Measurements from ENCODE around the gene VEGFD.

Gene VEGFD

GRCh38 chrX:15299941-15300851 is 84.0 kb downstream of the VEGFD start:
- Histone ChIP-seq H3K36me3 (ENCODE audit: control insufficient read depth in 2 of 2, insufficient read depth in 1 of 2, low read length in 2 of 2) (no peaks in the 10 kb centered on the region), H3K27ac (ENCODE audit: extremely low read depth, low read depth, low read length) (no peak overlapping the region), H3K9me3 (ENCODE audit: control insufficient read depth, insufficient read depth, low read depth, low read length) (no peaks in the 10 kb centered on the region), H3K4me3 (ENCODE audit: low read depth, low read length) (no peak overlapping the region), H3K4me1 (ENCODE audit: control insufficient read depth, insufficient read depth, low read length) (no peaks in the 10 kb centered on the region)
- POLR2A ChIA-PET = no interaction called here
- CTCF ChIA-PET = interaction anchor here (0.6 to 4.1 kb wide), 42 partner anchors 8 to 1380 kb away, joined by 3 to 50 read pairs (median 4); no protein-coding TSS in a partner anchor
- TF ChIP-seq OVOL3 (tag by site-specific recombination; IDR thresholded peaks at IDR 0.05) (no peak), ZNF654 (tag by site-specific recombination; IDR thresholded peaks at IDR 0.05; ENCODE audit: low read depth) (peak; percentile 58), BCL11A (tag by site-specific recombination; IDR thresholded peaks at IDR 0.05; ENCODE audit: low read depth) (no peak)

- no peaks in the 10 kb centered on the region for H3K4me1 ChIP-seq (ENCODE audit: control insufficient read depth, insufficient read depth, low read length)
- no peak overlapping the region for H3K4me3 ChIP-seq (ENCODE audit: low read depth, low read length)
- 0 out of 2 replicates have a peak, but pooled peaks have one; percentile 10 for TF ChIP-seq ZNF341 (tag by site-specific recombination; IDR thresholded peaks at IDR 0.05; ENCODE audit: low read depth)
- TF ChIP-seq, protein P1, sequence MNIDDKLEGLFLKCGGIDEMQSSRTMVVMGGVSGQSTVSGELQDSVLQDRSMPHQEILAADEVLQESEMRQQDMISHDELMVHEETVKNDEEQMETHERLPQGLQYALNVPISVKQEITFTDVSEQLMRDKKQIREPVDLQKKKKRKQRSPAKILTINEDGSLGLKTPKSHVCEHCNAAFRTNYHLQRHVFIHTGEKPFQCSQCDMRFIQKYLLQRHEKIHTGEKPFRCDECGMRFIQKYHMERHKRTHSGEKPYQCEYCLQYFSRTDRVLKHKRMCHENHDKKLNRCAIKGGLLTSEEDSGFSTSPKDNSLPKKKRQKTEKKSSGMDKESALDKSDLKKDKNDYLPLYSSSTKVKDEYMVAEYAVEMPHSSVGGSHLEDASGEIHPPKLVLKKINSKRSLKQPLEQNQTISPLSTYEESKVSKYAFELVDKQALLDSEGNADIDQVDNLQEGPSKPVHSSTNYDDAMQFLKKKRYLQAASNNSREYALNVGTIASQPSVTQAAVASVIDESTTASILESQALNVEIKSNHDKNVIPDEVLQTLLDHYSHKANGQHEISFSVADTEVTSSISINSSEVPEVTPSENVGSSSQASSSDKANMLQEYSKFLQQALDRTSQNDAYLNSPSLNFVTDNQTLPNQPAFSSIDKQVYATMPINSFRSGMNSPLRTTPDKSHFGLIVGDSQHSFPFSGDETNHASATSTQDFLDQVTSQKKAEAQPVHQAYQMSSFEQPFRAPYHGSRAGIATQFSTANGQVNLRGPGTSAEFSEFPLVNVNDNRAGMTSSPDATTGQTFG (tag by site-specific recombination; IDR thresholded peaks at IDR 0.05; ENCODE audit: borderline replicate concordance) = no peak
- TF ChIP-seq, protein P2, sequence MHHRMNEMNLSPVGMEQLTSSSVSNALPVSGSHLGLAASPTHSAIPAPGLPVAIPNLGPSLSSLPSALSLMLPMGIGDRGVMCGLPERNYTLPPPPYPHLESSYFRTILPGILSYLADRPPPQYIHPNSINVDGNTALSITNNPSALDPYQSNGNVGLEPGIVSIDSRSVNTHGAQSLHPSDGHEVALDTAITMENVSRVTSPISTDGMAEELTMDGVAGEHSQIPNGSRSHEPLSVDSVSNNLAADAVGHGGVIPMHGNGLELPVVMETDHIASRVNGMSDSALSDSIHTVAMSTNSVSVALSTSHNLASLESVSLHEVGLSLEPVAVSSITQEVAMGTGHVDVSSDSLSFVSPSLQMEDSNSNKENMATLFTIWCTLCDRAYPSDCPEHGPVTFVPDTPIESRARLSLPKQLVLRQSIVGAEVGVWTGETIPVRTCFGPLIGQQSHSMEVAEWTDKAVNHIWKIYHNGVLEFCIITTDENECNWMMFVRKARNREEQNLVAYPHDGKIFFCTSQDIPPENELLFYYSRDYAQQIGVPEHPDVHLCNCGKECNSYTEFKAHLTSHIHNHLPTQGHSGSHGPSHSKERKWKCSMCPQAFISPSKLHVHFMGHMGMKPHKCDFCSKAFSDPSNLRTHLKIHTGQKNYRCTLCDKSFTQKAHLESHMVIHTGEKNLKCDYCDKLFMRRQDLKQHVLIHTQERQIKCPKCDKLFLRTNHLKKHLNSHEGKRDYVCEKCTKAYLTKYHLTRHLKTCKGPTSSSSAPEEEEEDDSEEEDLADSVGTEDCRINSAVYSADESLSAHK (tag by site-specific recombination; IDR thresholded peaks at IDR 0.05) = no peak
- TF ChIP-seq ZNF488 (tag by site-specific recombination; IDR thresholded peaks at IDR 0.05) = no peak
- CTCF ChIA-PET = interaction anchor here (1.0 to 4.1 kb wide), 4 partner anchors 11 to 169 kb away, joined by 3 to 50 read pairs (median 4); no protein-coding TSS in a partner anchor
- no peaks in the 10 kb centered on the region for H3K36me3 ChIP-seq (ENCODE audit: control insufficient read depth in 2 of 2, insufficient read depth in 1 of 2, low read length in 2 of 2)
- no peaks in the 10 kb centered on the region for H3K9me3 ChIP-seq (ENCODE audit: control insufficient read depth, insufficient read depth, low read depth, low read length)
- POLR2A ChIA-PET = no interaction called here
- H3K27ac ChIP-seq (ENCODE audit: extremely low read depth, low read depth, low read length) = no peak overlapping the region
These were observed 85.4 kb downstream of the VEGFD start for GRCh38 chrX:15298780-15299179.

GRCh38 chrX:15298201-15298600 is 86.0 kb downstream of the VEGFD start:
- Histone ChIP-seq H3K4me1 (ENCODE audit: control insufficient read depth, insufficient read depth, low read length) (no peaks in the 10 kb centered on the region), H3K9me3 (ENCODE audit: control insufficient read depth, insufficient read depth, low read depth, low read length) (no peaks in the 10 kb centered on the region), H3K27ac (ENCODE audit: extremely low read depth, low read depth, low read length) (no peak overlapping the region), H3K36me3 (ENCODE audit: control insufficient read depth in 2 of 2, insufficient read depth in 1 of 2, low read length in 2 of 2) (no peaks in the 10 kb centered on the region), H3K4me3 (ENCODE audit: low read depth, low read length) (no peak overlapping the region)
- ChIA-PET POLR2A (no interaction called here), CTCF (interaction anchor here (0.8 to 4.1 kb wide), 2 partner anchors 11 to 170 kb away, joined by 3 to 50 read pairs; no protein-coding TSS in a partner anchor)
- TF ChIP-seq SCRT1 (tag by site-specific recombination; IDR thresholded peaks at IDR 0.05; ENCODE audit: borderline replicate concordance) (peak; percentile 47), ZSCAN23 (tag by site-specific recombination; IDR thresholded peaks at IDR 0.05) (no peak), ZNF48 (tag by site-specific recombination; IDR thresholded peaks at IDR 0.05) (no peak), ZNF549 (tag by site-specific recombination; IDR thresholded peaks at IDR 0.05) (no peak), ZNF514 (tag by site-specific recombination; IDR thresholded peaks at IDR 0.05) (no peak), ZNF664 (tag by site-specific recombination; IDR thresholded peaks at IDR 0.05) (no peak), ZNF175 (tag by site-specific recombination; IDR thresholded peaks at IDR 0.05) (no peak), ZNF768 (tag by site-specific recombination; IDR thresholded peaks at IDR 0.05) (no peak), ZBTB44 (tag by site-specific recombination; IDR thresholded peaks at IDR 0.05) (no peak)
- TF ChIP-seq, protein P3, sequence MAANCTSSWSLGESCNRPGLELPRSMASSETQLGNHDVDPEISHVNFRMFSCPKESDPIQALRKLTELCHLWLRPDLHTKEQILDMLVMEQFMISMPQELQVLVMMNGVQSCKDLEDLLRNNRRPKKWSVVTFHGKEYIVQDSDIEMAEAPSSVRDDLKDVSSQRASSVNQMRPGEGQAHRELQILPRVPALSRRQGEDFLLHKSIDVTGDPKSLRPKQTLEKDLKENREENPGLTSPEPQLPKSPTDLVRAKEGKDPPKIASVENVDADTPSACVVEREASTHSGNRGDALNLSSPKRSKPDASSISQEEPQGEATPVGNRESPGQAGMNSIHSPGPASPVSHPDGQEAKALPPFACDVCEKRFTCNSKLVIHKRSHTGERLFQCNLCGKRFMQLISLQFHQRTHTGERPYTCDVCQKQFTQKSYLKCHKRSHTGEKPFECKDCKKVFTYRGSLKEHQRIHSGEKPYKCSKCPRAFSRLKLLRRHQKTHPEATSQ (tag by site-specific recombination; IDR thresholded peaks at IDR 0.05) = no peak
- TF ChIP-seq, protein P2 (tag by site-specific recombination; IDR thresholded peaks at IDR 0.05) = no peak

Measured in HEK293 (cell line).